ENCODE data around the gene ARID1B. TPM values are rescaled to one million over a fixed set of nuclear protein-coding genes. Genes with fewer than 3 reads are reported as not detected.

Gene ARID1B
- total and polyA plus RNA-seq, 5 donors: 18.3 to 59.6 (median 53.8) TPM

DNA sequence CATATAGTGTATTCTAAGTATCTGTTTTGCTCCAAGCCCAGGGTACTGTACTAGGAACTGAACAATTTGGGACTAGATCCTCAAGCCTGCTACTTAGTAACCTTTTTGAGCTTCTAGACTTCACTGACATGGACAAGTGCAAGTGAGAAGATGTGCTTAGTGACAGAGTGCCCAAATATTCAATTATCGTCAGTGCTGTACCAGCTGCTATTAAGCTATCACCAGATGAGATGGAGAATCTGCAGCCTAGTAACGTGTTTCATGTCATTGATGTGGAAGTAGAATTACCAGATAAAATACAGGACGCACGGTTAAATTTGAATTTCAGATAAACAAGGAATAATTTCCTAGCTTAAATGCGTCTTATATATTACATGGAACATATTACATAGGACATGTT is 218.3 kb downstream of the ARID1B start:
- Histone ChIP-seq H3K9me3 (ENCODE audit: control insufficient read depth, low read length) (no peaks in the 10 kb centered on the region), H3K4me3 (ENCODE audit: low read length) (no peak overlapping the region), H3K27ac (ENCODE audit: low read length) (no peak overlapping the region), H3K4me1 (ENCODE audit: control insufficient read depth, insufficient read depth, low read length) (peaks cover 3% of the 10 kb centered on the region), H3K27me3 (ENCODE audit: control insufficient read depth, insufficient read depth) (no peaks in the 10 kb centered on the region)
- DNase-seq: no peak
- ATAC-seq: peak in 1 of 2 donors; percentile 25
- WGBS: 75% methylated on average over 5 of the region's 5 CpGs
- intact Hi-C loops (cut with DNase I): no loop called here

DNA sequence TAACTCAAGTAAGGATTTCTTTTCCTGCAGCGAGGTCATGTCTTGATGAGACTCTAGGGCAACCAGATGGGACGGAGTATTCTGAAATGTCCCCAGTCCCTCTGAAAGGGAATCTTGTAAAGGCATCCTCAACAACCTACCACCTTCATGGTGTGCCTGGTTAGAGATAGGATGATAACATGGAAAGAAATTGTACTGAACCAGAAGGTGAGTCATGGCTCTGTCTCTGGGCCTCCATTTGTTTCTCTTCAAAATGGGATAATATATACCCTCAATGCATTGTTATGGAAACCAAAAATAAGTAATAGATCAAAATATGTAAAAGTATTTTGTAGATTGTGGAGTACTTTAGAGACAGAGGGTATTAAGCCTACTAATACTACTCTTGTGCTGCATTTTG is 219.1 kb downstream of the ARID1B start:
- H3K4me3 ChIP-seq (ENCODE audit: low read length): no peak overlapping the region
- H3K4me1 ChIP-seq (ENCODE audit: control insufficient read depth, insufficient read depth, low read length): peaks cover 3% of the 10 kb centered on the region
- intact Hi-C loops (cut with DNase I): no loop called here
- H3K27me3 ChIP-seq (ENCODE audit: control insufficient read depth, insufficient read depth): no peaks in the 10 kb centered on the region
- 96% methylated on average over 2 of the region's 2 CpGs for WGBS
- DNase-seq: no peak
- H3K27ac ChIP-seq (ENCODE audit: low read length): no peak overlapping the region
- no peaks in the 10 kb centered on the region for H3K9me3 ChIP-seq (ENCODE audit: control insufficient read depth, low read length)
- ATAC-seq: no peak

DNA sequence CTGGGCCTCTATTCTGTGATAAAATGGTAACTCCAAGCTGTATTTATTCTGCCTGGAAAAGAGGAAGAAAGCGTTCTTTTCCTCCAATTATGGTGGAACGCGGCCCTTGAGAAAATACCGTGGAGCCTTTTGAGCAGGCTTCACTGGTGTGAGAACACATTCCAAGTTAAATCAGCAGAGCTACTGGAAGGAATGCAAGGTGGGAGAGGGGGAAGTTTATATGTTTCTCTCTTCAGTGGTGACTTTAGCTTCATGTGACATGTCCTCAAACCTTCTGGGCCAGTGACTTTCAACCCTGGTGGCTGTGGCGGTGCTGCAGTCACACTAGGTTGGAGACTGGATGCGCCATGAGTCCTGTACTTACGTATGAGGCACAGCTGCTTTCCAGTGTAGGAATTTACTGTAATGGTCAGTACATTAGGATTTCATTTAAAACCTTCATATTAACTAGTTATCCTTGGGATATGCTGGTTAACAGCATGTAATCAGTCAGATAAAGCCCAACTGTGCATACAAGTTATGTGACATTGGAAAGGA is 221.7 kb downstream of the ARID1B start:
- DNase-seq: no peak
- 93% methylated on average over 7 of the region's 7 CpGs for WGBS
- H3K9me3 ChIP-seq (ENCODE audit: control insufficient read depth, low read length): no peaks in the 10 kb centered on the region
- ATAC-seq: no peak
- intact Hi-C loops (cut with DNase I): no loop called here
- no peaks in the 10 kb centered on the region for H3K27me3 ChIP-seq (ENCODE audit: control insufficient read depth, insufficient read depth)
- H3K4me3 ChIP-seq (ENCODE audit: low read length): no peak overlapping the region
- no peak overlapping the region for H3K27ac ChIP-seq (ENCODE audit: low read length)
- H3K4me1 ChIP-seq (ENCODE audit: control insufficient read depth, insufficient read depth, low read length): peaks cover 3% of the 10 kb centered on the region

DNA sequence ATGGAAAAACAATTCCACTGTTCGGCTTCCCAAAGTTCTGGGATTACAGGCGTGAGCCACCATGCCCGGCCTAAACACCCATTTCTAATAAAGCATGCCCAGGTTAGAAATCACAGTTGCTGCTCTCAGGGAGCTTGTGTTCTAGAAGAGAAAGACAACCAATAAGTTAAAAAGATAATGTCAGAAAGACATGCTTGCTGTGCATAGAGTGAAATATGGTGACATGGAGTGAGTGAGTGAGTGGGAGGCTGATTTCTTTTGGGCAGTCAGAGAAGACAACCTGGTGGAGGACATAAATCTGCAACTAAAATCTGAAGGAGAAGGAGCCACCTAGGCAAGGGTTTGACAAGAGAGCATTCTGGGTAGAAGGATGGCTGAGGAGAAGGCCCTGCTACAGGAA is 222.6 kb downstream of the ARID1B start:
- intact Hi-C loops (cut with DNase I): no loop called here
- WGBS: 99% methylated on average over 3 of the region's 3 CpGs
- Histone ChIP-seq H3K4me1 (ENCODE audit: control insufficient read depth, insufficient read depth, low read length) (peaks cover 3% of the 10 kb centered on the region), H3K4me3 (ENCODE audit: low read length) (no peak overlapping the region), H3K9me3 (ENCODE audit: control insufficient read depth, low read length) (no peaks in the 10 kb centered on the region), H3K27me3 (ENCODE audit: control insufficient read depth, insufficient read depth) (no peaks in the 10 kb centered on the region), H3K27ac (ENCODE audit: low read length) (no peak overlapping the region)
- no peak for ATAC-seq
- no peak for DNase-seq

DNA sequence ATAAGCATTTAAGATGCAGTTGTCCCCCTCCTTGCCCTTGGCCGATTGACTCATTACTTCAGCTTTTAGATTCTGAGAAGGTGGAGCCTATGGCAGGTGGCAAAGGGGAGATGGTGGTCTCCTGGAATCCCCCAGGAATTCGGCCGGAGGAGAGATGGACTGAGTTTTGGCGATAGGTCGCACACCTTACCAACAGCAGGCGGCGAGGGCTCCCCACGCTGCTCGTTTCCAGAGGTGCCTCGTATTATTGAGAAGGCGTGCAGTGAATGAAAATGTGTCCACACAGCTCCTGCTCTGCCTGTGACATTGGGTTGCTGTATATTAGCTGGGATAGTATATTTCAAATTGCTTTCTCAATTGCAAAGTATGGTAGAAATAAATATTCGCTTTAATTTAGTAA is 224.5 kb downstream of the ARID1B start:
- H3K4me3 ChIP-seq (ENCODE audit: low read length): no peak overlapping the region
- no peak for ATAC-seq
- no peaks in the 10 kb centered on the region for H3K9me3 ChIP-seq (ENCODE audit: control insufficient read depth, low read length)
- no peak for DNase-seq
- 95% methylated on average over 12 of the region's 12 CpGs for WGBS
- no peaks in the 10 kb centered on the region for H3K27me3 ChIP-seq (ENCODE audit: control insufficient read depth, insufficient read depth)
- no peak overlapping the region for H3K27ac ChIP-seq (ENCODE audit: low read length)
- intact Hi-C loops (cut with DNase I): no loop called here
- H3K4me1 ChIP-seq (ENCODE audit: control insufficient read depth, insufficient read depth, low read length): peaks cover 7% of the 10 kb centered on the region

DNA sequence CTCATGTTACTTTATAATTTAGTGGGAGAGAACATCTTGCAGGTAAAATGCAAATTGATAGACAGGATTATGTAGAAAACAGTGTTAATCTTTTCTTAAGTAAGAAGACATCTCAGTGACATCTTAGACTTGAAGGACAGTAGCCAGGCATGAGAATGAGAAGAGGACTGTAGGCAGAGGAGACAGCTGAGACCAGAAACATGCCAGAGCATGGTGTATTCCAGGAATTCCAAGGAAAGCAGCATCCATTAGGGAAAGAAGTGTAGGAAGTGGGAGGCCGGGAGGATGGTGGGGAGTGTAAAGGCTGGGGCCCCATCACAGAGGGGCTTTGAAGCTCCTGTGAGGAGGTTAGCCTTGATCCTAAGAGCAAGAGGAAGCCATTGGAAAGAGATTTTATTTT is 225.6 kb downstream of the ARID1B start:
- intact Hi-C loops (cut with DNase I): no loop called here
- DNase-seq: no peak
- ATAC-seq: peak in 1 of 2 donors; percentile 16
- H3K27ac ChIP-seq (ENCODE audit: low read length): no peak overlapping the region
- WGBS: 88% methylated on average over 1 of the region's 1 CpG
- no peak overlapping the region for H3K4me3 ChIP-seq (ENCODE audit: low read length)
- H3K4me1 ChIP-seq (ENCODE audit: control insufficient read depth, insufficient read depth, low read length): peaks cover 7% of the 10 kb centered on the region
- no peaks in the 10 kb centered on the region for H3K27me3 ChIP-seq (ENCODE audit: control insufficient read depth, insufficient read depth)
- H3K9me3 ChIP-seq (ENCODE audit: control insufficient read depth, low read length): no peaks in the 10 kb centered on the region

DNA sequence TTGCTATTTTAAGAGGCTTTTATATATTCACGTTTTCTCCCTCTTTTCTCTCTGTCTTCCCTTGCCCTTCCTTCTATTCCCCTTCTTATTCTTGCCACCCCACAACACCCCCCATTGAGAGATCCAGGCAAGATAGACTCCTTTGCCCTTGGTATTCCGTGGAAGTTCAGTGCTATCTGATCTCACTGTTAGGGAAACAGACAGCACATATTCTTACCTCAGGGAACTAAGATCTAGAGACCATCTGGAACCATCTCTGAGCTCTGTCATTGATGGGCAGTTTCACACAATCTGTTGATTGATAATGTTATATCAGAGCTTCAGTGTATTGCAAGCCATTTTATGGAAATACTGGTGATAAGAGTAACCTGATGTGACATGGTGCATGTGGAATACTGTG is 228.8 kb downstream of the ARID1B start:
- ATAC-seq (no peak), DNase-seq (no peak)
- Histone ChIP-seq H3K4me3 (ENCODE audit: low read length) (no peak overlapping the region), H3K4me1 (ENCODE audit: control insufficient read depth, insufficient read depth, low read length) (peaks cover 4% of the 10 kb centered on the region), H3K27me3 (ENCODE audit: control insufficient read depth, insufficient read depth) (no peaks in the 10 kb centered on the region), H3K9me3 (ENCODE audit: control insufficient read depth, low read length) (no peaks in the 10 kb centered on the region), H3K27ac (ENCODE audit: low read length) (no peak overlapping the region)
- 47% methylated on average over 2 of the region's 2 CpGs for WGBS
- intact Hi-C loops (cut with DNase I): no loop called here

DNA sequence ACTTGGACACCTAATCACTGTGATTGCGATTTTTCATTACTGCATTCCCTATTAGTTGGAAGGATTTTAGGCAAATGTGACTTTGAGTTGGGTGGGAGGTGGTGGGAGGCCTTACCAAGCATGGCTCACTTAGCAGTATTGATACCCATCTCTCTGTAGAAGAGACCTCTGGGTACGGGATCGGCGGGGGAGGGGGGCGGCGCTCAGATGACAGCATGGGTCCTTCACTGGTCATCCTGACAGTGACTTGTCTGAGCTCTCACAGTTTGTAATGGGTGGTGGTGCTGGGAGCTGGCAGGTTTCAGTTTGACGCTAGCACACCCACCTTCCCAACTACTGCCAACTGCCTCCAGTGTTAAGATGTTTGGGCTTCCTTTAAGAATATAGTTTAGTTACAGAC is 231.4 kb downstream of the ARID1B start:
- Histone ChIP-seq H3K27me3 (ENCODE audit: control insufficient read depth, insufficient read depth) (no peaks in the 10 kb centered on the region), H3K4me3 (ENCODE audit: low read length) (no peak overlapping the region), H3K4me1 (ENCODE audit: control insufficient read depth, insufficient read depth, low read length) (peaks cover 6% of the 10 kb centered on the region), H3K9me3 (ENCODE audit: control insufficient read depth, low read length) (no peaks in the 10 kb centered on the region), H3K27ac (ENCODE audit: low read length) (no peak overlapping the region)
- intact Hi-C loops (cut with DNase I): no loop called here
- no peak for ATAC-seq
- DNase-seq: no peak
- 91% methylated on average over 7 of the region's 7 CpGs for WGBS

DNA sequence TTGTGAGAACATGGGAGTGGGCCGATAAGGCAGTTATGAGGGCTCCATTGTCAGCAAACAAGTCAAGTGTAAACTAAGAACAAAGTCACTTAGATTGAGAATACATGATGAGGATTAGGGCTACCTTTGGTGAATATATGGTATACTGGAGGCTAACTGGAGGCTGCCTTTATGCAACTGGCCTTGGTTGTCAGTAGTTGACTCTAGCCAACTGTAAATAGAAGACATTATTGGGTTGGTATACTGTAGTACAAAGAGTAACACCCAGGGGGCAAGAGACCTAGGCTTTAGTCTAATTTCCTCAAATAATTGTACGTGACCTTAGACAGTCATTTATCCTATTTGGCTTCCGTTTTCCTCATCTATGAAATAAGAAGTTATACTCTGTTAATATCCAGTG is 235.2 kb downstream of the ARID1B start:
- DNase-seq (no peak), ATAC-seq (no peak)
- intact Hi-C loops (cut with DNase I): loop anchor here in 1 of 4 donors (10.0 kb wide), 1 partner anchor 128 kb away; no protein-coding TSS in a partner anchor
- H3K4me1 ChIP-seq (ENCODE audit: control insufficient read depth, insufficient read depth, low read length): peaks cover 2% of the 10 kb centered on the region
- WGBS: 83% methylated on average over 3 of the region's 3 CpGs
- H3K9me3 ChIP-seq (ENCODE audit: control insufficient read depth, low read length): no peaks in the 10 kb centered on the region
- no peaks in the 10 kb centered on the region for H3K27me3 ChIP-seq (ENCODE audit: control insufficient read depth, insufficient read depth)
- no peak overlapping the region for H3K27ac ChIP-seq (ENCODE audit: low read length)
- no peak overlapping the region for H3K4me3 ChIP-seq (ENCODE audit: low read length)

DNA sequence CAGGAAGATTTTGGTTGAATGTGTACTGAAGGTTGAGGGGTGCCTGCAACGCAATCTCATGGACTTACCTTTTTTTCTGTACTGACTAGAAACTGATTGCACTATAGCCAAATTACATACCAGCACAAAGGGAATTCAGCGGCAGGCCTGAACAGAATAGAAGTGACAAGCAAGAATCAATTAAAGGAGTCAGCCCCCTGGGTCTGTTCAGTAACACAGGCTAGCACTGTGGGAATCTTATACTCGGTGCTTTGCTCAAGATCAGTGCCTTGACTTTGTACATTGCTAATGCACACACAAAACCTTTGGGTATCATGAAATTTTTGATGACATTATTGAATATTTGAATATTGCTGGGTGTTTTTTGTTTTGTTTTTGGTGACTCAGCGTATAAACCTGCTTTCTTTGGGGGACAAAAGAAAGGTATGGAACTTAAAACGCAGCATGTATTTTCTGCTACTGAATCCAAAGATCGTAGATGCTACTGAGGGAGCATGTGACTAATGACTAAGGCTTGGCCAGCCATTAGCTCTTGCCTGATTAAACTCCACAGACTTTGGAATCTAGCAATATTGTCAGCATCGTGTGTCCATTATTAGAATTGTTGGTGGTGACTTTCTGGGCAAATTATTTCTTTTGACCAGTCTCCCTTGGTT is 236.6 kb downstream of the ARID1B start:
- WGBS: 78% methylated on average over 7 of the region's 7 CpGs
- DNase-seq: no peak
- ATAC-seq: no peak
- H3K9me3 ChIP-seq (ENCODE audit: control insufficient read depth, low read length): no peaks in the 10 kb centered on the region
- H3K27me3 ChIP-seq (ENCODE audit: control insufficient read depth, insufficient read depth): no peaks in the 10 kb centered on the region
- H3K27ac ChIP-seq (ENCODE audit: low read length): no peak overlapping the region
- H3K4me1 ChIP-seq (ENCODE audit: control insufficient read depth, insufficient read depth, low read length): peaks cover 2% of the 10 kb centered on the region
- H3K4me3 ChIP-seq (ENCODE audit: low read length): no peak overlapping the region
- intact Hi-C loops (cut with DNase I): loop anchor here in 1 of 4 donors (10.0 kb wide), 1 partner anchor 129 kb away; no protein-coding TSS in a partner anchor

DNA sequence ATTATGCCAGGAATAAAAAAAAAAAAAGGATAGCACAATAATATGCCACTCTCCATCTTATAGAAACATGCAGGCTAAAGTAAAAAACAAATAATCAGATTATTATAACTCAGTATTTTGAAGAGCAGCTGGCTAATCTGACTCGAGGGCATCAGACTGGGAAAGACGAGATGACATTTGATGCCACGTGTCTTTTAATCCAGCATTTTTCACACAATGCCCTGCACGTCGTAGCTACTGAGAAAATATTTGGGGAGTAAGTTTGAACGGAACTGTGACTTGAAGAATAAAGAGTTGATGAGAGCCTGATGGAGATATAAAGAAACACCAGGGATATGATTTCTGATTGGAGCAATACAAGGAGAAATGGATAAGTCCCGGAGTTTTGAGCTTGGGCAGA is 237.7 kb downstream of the ARID1B start:
- WGBS: 66% methylated on average over 7 of the region's 7 CpGs
- peaks cover 5% of the 10 kb centered on the region for H3K4me1 ChIP-seq (ENCODE audit: control insufficient read depth, insufficient read depth, low read length)
- intact Hi-C loops (cut with DNase I): loop anchor here in 1 of 4 donors (10.0 kb wide), 1 partner anchor 130 kb away; no protein-coding TSS in a partner anchor
- DNase-seq (no peak), ATAC-seq (no peak)
- H3K4me3 ChIP-seq (ENCODE audit: low read length): no peak overlapping the region
- no peak overlapping the region for H3K27ac ChIP-seq (ENCODE audit: low read length)
- no peaks in the 10 kb centered on the region for H3K9me3 ChIP-seq (ENCODE audit: control insufficient read depth, low read length)
- no peaks in the 10 kb centered on the region for H3K27me3 ChIP-seq (ENCODE audit: control insufficient read depth, insufficient read depth)

All from right cardiac atrium (tissue), 5 donors.